K562 (cell line): ENCODE measurements around the gene SMIM29. TPM values are rescaled to one million over a fixed set of nuclear protein-coding genes. Genes with fewer than 3 reads are reported as not detected.

ENCODE experiments used
- BRF1 ChIP-seq: IDR thresholded peaks from 3 replicates; pipeline ENCODE4 v1.6.1; 2011; ENCODE audit warnings: borderline replicate concordance, mild to moderate bottlenecking; ENCODE audit not compliant: insufficient read length; ENCODE audit errors: extremely low read depth
- CREBBP ChIP-seq: IDR thresholded peaks from one replicate; pipeline ENCODE4 v1.6.1; 2012; ENCODE audit warnings: low read depth, mild to moderate bottlenecking, control low read depth, inconsistent platforms, low read length
- IFI16 ChIP-seq: fragments of 250-450 bp; sonication (Bioruptor Pico); IDR thresholded peaks from 2 replicates; pipeline ENCODE4 v2.1.2; 2022; ENCODE audit warnings: mild to moderate bottlenecking, inconsistent platforms
- JUN ChIP-seq, 2 experiments: sonication (generic) in 1 of 2; formaldehyde crosslinking in 1 of 2; IDR thresholded peaks; 2 replicates each; pipeline versions ENCODE4 v1.6.1 to v1.8.0; 2012 to 2022; ENCODE audit warnings: borderline replicate concordance in 2 of 2, mild to moderate bottlenecking in 2 of 2, improper control_type of control experiment in 1 of 2, low read depth in 1 of 2, low read length in 1 of 2, missing genetic modification reagents in 1 of 2
- MEIS2 ChIP-seq: fragments of 450-650 bp; IDR thresholded peaks from 2 replicates; pipeline ENCODE4 v1.6.1; 2014; ENCODE audit warnings: mild to moderate bottlenecking; ENCODE audit not compliant: partially characterized antibody
- MIER1 ChIP-seq: fragments of 450-650 bp; IDR thresholded peaks from 2 replicates; pipeline ENCODE4 v1.6.1; 2016; ENCODE audit warnings: antibody characterized with exemption, mild to moderate bottlenecking, low read depth
- NR2C2 ChIP-seq, 2 experiments: fragments of 200-800 bp in 1 of 2; sonication (Bioruptor generic) in 1 of 2; sonication (generic) in 1 of 2; formaldehyde crosslinking in 1 of 2; IDR thresholded peaks; 2 replicates each; pipeline versions ENCODE4 v1.6.1 to v1.8.0; 2016 to 2022; ENCODE audit warnings: mild to moderate bottlenecking in 1 of 2, missing compliant biosample characterization in 1 of 2, missing genetic modification characterization in 1 of 2, missing genetic modification reagents in 1 of 2
- PCBP2 ChIP-seq: fragments of 200-400 bp; formaldehyde crosslinking; IDR thresholded peaks from 2 replicates; pipeline ENCODE4 v1.6.1; 2018; ENCODE audit warnings: low read length, low read depth, mild to moderate bottlenecking, moderate library complexity; ENCODE audit not compliant: poor library complexity, severe bottlenecking
- PHF21A ChIP-seq: fragments of 450-650 bp; IDR thresholded peaks from 2 replicates; pipeline ENCODE4 v1.6.1; 2017; ENCODE audit warnings: low read depth, borderline replicate concordance
- POLR3G ChIP-seq: IDR thresholded peaks from 2 replicates; pipeline ENCODE4 v1.6.1; 2011; ENCODE audit not compliant: insufficient read length, insufficient replicate concordance; ENCODE audit errors: extremely low read depth
- ZC3H11A ChIP-seq: IDR thresholded peaks from 2 replicates; pipeline ENCODE4 v1.6.1; 2012; ENCODE audit warnings: low read depth, low read length, improper control_type of control experiment
- ZNF143 ChIP-seq: sonication (generic); formaldehyde crosslinking; IDR thresholded peaks from 2 replicates; pipeline ENCODE4 v1.9.0; 2022; ENCODE audit warnings: mild to moderate bottlenecking, missing genetic modification reagents
- ZNF644 ChIP-seq: fragments of 200-800 bp; sonication (Bioruptor generic); IDR thresholded peaks from 2 replicates; pipeline ENCODE4 v1.6.1; 2016; ENCODE audit warnings: low read depth, missing genetic modification characterization, missing compliant biosample characterization
- ZNF699 ChIP-seq: fragments of 250-450 bp; sonication (Bioruptor Pico); IDR thresholded peaks from 2 replicates; pipeline ENCODE4 v1.8.0; 2021; ENCODE audit warnings: mild to moderate bottlenecking, moderate library complexity; ENCODE audit not compliant: insufficient replicate concordance
- polyA plus RNA-seq, 8 experiments: library from polyadenylated mRNA; depleted of rRNA in 4 of 8; stranded (reverse) in 5 of 8; unstranded in 3 of 8; fragments of >200 nt; fragmentation: Nextera tagmentation in 2 of 8; fragmentation: Illumina TruSeq in 1 of 8; extraction: Ambion mirVana in 2 of 8; extraction: Trizol in 1 of 8; gene quantifications; 2 replicates each; pipeline versions ENCODE4 v1.2.1 to v1.2.3, GENCODE V29; 2011 to 2014; ENCODE audit warnings: inconsistent platforms in 1 of 8, missing spikeins in 1 of 8
- total RNA-seq, 7 experiments: library from RNA; depleted of rRNA in 6 of 7; stranded (reverse); fragments of >200 nt in 6 of 7; fragmentation: Illumina TruSeq in 2 of 7; extraction: Trizol in 2 of 7; gene quantifications; 2 replicates each; pipeline versions ENCODE4 v1.2.1 to v1.2.3, GENCODE V29; 2011 to 2021; ENCODE audit warnings: low replicate concordance in 1 of 7
- TF ChIP-seq, protein P1 (sequence below): sonication (generic); formaldehyde crosslinking; IDR thresholded peaks from 2 replicates; pipeline ENCODE4 v1.8.1; 2023; ENCODE audit warnings: mild to moderate bottlenecking, missing genetic modification reagents
- TF ChIP-seq, protein P2 (sequence below): fragments of 250-450 bp; sonication (Bioruptor Pico); IDR thresholded peaks from 2 replicates; pipeline ENCODE4 v1.8.0; 2022; ENCODE audit warnings: inconsistent platforms, mild to moderate bottlenecking, moderate library complexity, borderline replicate concordance
- TF ChIP-seq, protein P3 (sequence below): fragments of 450-650 bp; IDR thresholded peaks from 2 replicates; pipeline ENCODE4 v1.6.1; 2016
- TF ChIP-seq, protein P4 (sequence below): IDR thresholded peaks from 3 replicates; pipeline ENCODE4 v1.6.1; 2011; ENCODE audit warnings: borderline replicate concordance, mild to moderate bottlenecking, moderate library complexity; ENCODE audit not compliant: insufficient read length; ENCODE audit errors: extremely low read depth

The SMIM29 gene
- total and polyA plus RNA-seq, 9 of the 15 experiments (the other 6 are each of a cell fraction or from before 2014, with no cell fraction given) = 6.5 to 36.7 (median 20.9) TPM

DNA sequence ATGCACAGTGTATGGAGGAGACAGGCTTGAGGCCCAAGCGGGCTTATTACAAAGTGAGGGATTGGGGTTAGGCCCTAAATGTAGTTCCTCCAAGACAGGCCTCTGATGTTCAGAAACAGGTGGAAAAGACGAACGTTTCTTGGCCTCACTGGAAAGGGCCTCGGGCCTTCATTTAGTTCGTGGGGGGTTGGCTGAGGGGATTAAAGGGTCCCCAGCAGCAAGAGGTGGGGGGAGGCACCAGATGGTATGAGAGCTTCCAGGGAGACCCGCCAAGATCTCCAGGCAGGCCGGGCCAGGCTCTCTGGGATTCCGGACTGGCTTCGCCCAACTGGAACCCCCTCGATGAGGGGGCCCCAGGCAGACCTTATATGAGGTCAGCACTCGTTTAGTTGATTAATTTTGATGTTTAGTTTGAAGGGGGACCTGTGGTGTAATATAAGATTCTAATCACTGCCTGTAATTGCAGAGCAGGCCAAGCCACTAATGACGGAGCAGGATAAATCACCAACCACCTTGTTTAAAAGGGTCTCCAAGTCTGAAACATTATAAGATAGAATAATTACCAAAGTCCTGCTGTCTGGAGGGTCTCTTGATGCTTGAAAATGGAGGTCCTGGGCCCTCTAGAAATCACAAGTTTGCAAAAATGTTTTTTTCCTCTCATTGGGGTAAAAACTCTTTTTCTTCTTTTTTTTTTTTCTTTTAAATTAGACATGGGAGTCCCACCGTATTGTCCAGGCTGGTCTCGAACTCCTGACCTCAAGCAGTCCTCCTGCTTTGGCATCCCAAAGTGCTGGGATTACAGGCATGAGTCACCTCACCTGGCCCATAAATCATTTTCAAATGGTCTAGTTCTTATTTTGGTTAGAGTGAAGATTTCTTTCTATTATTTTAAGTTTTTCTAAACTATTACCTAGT, 10.0 kb downstream of the SMIM29 start (continued):
- TF ChIP-seq, protein P1, sequence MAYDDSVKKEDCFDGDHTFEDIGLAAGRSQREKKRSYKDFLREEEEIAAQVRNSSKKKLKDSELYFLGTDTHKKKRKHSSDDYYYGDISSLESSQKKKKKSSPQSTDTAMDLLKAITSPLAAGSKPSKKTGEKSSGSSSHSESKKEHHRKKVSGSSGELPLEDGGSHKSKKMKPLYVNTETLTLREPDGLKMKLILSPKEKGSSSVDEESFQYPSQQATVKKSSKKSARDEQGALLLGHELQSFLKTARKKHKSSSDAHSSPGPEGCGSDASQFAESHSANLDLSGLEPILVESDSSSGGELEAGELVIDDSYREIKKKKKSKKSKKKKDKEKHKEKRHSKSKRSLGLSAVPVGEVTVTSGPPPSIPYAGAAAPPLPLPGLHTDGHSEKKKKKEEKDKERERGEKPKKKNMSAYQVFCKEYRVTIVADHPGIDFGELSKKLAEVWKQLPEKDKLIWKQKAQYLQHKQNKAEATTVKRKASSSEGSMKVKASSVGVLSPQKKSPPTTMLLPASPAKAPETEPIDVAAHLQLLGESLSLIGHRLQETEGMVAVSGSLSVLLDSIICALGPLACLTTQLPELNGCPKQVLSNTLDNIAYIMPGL = no peak
- TF ChIP-seq MEIS2 (peak; percentile 91), JUN (IDR thresholded peaks at IDR 0.05; ENCODE audit: borderline replicate concordance, low read depth, low read length) (peak; percentile 59; the same call in 1 of the 2 replicates), JUN (CRISPR knock-in tag; IDR thresholded peaks at IDR 0.05; ENCODE audit: borderline replicate concordance) (no peak), ZNF644 (tag) (no peak), ZNF699 (CRISPR knock-in tag) (no peak), ZC3H11A (no peak), POLR3G (no peak), BRF1 (no peak), NR2C2 (CRISPR knock-in tag; IDR thresholded peaks at IDR 0.05) (no peak), NR2C2 (tag; IDR thresholded peaks at IDR 0.05) (no peak), CREBBP (no peak), ZNF143 (CRISPR knock-in tag) (no peak), MIER1 (no peak), PHF21A (no peak), IFI16 (CRISPR knock-in tag) (no peak), PCBP2 (no peak)
- TF ChIP-seq, protein P2, sequence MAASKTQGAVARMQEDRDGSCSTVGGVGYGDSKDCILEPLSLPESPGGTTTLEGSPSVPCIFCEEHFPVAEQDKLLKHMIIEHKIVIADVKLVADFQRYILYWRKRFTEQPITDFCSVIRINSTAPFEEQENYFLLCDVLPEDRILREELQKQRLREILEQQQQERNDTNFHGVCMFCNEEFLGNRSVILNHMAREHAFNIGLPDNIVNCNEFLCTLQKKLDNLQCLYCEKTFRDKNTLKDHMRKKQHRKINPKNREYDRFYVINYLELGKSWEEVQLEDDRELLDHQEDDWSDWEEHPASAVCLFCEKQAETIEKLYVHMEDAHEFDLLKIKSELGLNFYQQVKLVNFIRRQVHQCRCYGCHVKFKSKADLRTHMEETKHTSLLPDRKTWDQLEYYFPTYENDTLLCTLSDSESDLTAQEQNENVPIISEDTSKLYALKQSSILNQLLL (CRISPR knock-in tag) = no peak
- TF ChIP-seq, protein P3, sequence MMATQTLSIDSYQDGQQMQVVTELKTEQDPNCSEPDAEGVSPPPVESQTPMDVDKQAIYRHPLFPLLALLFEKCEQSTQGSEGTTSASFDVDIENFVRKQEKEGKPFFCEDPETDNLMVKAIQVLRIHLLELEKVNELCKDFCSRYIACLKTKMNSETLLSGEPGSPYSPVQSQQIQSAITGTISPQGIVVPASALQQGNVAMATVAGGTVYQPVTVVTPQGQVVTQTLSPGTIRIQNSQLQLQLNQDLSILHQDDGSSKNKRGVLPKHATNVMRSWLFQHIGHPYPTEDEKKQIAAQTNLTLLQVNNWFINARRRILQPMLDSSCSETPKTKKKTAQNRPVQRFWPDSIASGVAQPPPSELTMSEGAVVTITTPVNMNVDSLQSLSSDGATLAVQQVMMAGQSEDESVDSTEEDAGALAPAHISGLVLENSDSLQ = peak; percentile 91
- TF ChIP-seq, protein P4, sequence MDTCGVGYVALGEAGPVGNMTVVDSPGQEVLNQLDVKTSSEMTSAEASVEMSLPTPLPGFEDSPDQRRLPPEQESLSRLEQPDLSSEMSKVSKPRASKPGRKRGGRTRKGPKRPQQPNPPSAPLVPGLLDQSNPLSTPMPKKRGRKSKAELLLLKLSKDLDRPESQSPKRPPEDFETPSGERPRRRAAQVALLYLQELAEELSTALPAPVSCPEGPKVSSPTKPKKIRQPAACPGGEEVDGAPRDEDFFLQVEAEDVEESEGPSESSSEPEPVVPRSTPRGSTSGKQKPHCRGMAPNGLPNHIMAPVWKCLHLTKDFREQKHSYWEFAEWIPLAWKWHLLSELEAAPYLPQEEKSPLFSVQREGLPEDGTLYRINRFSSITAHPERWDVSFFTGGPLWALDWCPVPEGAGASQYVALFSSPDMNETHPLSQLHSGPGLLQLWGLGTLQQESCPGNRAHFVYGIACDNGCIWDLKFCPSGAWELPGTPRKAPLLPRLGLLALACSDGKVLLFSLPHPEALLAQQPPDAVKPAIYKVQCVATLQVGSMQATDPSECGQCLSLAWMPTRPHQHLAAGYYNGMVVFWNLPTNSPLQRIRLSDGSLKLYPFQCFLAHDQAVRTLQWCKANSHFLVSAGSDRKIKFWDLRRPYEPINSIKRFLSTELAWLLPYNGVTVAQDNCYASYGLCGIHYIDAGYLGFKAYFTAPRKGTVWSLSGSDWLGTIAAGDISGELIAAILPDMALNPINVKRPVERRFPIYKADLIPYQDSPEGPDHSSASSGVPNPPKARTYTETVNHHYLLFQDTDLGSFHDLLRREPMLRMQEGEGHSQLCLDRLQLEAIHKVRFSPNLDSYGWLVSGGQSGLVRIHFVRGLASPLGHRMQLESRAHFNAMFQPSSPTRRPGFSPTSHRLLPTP = peak; percentile 48
